ENCODE data around the gene BICC1. TPM values are rescaled to one million over a fixed set of nuclear protein-coding genes. Genes with fewer than 3 reads are reported as not detected.

The BICC1 gene
- total RNA-seq, 1 donor from 2014 or later = 0.41 TPM

- Histone ChIP-seq H3K4me1 (no peaks in the 10 kb centered on the region), H3K9me3 (ENCODE audit: low read depth) (no peaks in the 10 kb centered on the region), H3K27me3 (no peaks in the 10 kb centered on the region), H3K9ac (no peak overlapping the region), H3K36me3 (no peaks in the 10 kb centered on the region), H3K27ac (no peak overlapping the region), H3K4me3 (no peak overlapping the region), H4K20me1 (ENCODE audit: low read depth) (no peaks in the 10 kb centered on the region), H3K4me2 (no peak overlapping the region), H2AFZ (replicated peaks) (no peak overlapping the region), H3K79me2 (ENCODE audit: low read depth) (no peaks in the 10 kb centered on the region), H3F3A (ENCODE audit: low read depth) (no peaks in the 10 kb centered on the region)
- no peaks in the 10 kb centered on the region for H3K27me3 Mint-ChIP-seq (ENCODE audit: insufficient read depth, low read depth)
- H3K4me1 Mint-ChIP-seq = no peaks in the 10 kb centered on the region
- TF ChIP-seq EZH2phosphoT487 (IDR thresholded peaks at IDR 0.05) = no peak
- TF ChIP-seq EZH2 (IDR thresholded peaks at IDR 0.05) = no peak
- TF ChIP-seq, protein P1, sequence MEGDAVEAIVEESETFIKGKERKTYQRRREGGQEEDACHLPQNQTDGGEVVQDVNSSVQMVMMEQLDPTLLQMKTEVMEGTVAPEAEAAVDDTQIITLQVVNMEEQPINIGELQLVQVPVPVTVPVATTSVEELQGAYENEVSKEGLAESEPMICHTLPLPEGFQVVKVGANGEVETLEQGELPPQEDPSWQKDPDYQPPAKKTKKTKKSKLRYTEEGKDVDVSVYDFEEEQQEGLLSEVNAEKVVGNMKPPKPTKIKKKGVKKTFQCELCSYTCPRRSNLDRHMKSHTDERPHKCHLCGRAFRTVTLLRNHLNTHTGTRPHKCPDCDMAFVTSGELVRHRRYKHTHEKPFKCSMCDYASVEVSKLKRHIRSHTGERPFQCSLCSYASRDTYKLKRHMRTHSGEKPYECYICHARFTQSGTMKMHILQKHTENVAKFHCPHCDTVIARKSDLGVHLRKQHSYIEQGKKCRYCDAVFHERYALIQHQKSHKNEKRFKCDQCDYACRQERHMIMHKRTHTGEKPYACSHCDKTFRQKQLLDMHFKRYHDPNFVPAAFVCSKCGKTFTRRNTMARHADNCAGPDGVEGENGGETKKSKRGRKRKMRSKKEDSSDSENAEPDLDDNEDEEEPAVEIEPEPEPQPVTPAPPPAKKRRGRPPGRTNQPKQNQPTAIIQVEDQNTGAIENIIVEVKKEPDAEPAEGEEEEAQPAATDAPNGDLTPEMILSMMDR (IDR thresholded peaks at IDR 0.05) = no peak
- H3K9me3 Mint-ChIP-seq = no peaks in the 10 kb centered on the region
- no peak overlapping the region for H3K4me3 Mint-ChIP-seq
- no peak for DNase-seq (ENCODE audit: low spot score)
- H3K36me3 Mint-ChIP-seq = no peaks in the 10 kb centered on the region
- H3K27ac Mint-ChIP-seq = no peak overlapping the region
Observed at GRCh38 chr10:58651742-58652141, 139.1 kb downstream of the BICC1 start.

DNA sequence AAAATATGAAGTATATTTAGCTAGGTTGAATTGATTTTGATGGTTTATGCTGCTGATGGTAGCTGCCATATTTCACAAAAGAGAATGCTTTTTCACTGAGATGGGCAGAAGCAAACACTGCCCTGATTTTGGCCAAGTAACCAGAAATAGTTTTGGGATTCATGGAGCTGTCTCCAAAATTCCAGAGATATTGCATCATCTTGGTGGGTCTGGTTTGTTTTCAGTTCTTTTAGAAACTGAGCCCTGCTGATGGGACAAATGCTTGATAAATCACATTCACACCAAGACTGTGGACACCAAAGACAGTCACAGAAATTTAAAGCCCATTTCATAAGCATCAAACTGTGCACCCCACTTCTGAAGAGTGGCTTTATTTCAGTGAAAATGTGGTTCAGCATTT lies 140.5 kb downstream of the BICC1 start:
- Mint-ChIP-seq H3K27ac (no peak overlapping the region), H3K27me3 (ENCODE audit: insufficient read depth, low read depth) (no peaks in the 10 kb centered on the region), H3K4me3 (no peak overlapping the region), H3K36me3 (no peaks in the 10 kb centered on the region), H3K4me1 (no peaks in the 10 kb centered on the region), H3K9me3 (no peaks in the 10 kb centered on the region)
- no peaks in the 10 kb centered on the region for H3K27me3 ChIP-seq
- no peak for DNase-seq (ENCODE audit: low spot score)
- no peak overlapping the region for H3K9ac ChIP-seq
- no peak overlapping the region for H3K4me2 ChIP-seq
- no peaks in the 10 kb centered on the region for H3K79me2 ChIP-seq (ENCODE audit: low read depth)
- H3K4me3 ChIP-seq = no peak overlapping the region
- TF ChIP-seq EZH2 (IDR thresholded peaks at IDR 0.05) = no peak
- TF ChIP-seq, protein P1 (IDR thresholded peaks at IDR 0.05) = no peak
- no peak for TF ChIP-seq EZH2phosphoT487 (IDR thresholded peaks at IDR 0.05)
- no peaks in the 10 kb centered on the region for H3K9me3 ChIP-seq (ENCODE audit: low read depth)
- no peak overlapping the region for H2AFZ ChIP-seq (replicated peaks)
- H3K27ac ChIP-seq = no peak overlapping the region
- H3K4me1 ChIP-seq = no peaks in the 10 kb centered on the region
- H4K20me1 ChIP-seq (ENCODE audit: low read depth) = no peaks in the 10 kb centered on the region
- H3F3A ChIP-seq (ENCODE audit: low read depth) = no peaks in the 10 kb centered on the region
- no peaks in the 10 kb centered on the region for H3K36me3 ChIP-seq

DNA sequence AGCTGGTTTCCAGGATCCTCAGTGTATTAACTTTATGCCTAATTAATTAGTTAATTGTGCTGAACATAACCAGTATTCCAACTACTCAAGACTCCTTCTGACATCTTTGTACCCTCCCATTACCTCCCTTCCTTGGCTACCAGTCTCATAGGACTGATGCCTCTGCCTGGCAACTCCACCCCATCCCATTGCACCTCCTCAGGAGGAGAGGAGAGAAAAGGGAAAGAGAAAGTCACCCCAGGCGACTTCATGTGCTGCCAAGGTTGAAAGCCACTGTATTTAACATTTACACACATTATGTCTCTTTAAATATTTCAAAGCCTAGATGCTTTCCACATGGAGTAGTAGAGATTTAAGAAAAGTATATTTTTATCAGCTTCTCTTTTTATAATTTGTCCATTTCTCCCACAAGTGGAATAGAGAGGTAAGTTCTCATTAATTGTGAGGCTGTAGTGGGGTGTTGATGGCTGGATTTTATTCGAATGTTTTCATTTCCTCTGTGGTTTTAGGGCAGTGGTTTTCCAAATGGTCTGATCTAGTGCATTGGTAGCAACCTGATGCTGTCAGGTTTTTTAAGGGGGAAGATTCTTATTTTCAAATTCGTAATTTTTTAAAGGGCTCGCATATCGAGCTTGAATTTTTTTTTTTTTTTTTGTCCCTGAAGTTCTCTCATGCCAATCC lies 148.0 kb downstream of the BICC1 start:
- Histone ChIP-seq H2AFZ (replicated peaks) (no peak overlapping the region), H3K79me2 (ENCODE audit: low read depth) (no peaks in the 10 kb centered on the region), H3K27me3 (no peaks in the 10 kb centered on the region), H3K4me3 (no peak overlapping the region), H4K20me1 (ENCODE audit: low read depth) (no peaks in the 10 kb centered on the region), H3K36me3 (no peaks in the 10 kb centered on the region), H3K27ac (no peak overlapping the region), H3K4me1 (no peaks in the 10 kb centered on the region), H3K9me3 (ENCODE audit: low read depth) (peaks cover 16% of the 10 kb centered on the region), H3K4me2 (no peak overlapping the region), H3F3A (ENCODE audit: low read depth) (no peaks in the 10 kb centered on the region), H3K9ac (no peak overlapping the region)
- Mint-ChIP-seq H3K27ac (no peak overlapping the region), H3K4me1 (no peaks in the 10 kb centered on the region), H3K36me3 (peaks cover 3% of the 10 kb centered on the region), H3K9me3 (peaks cover 18% of the 10 kb centered on the region), H3K4me3 (no peak overlapping the region), H3K27me3 (ENCODE audit: insufficient read depth, low read depth) (no peaks in the 10 kb centered on the region)
- DNase-seq (ENCODE audit: low spot score) = no peak
- TF ChIP-seq EZH2phosphoT487 (IDR thresholded peaks at IDR 0.05) (no peak), EZH2 (IDR thresholded peaks at IDR 0.05) (no peak)
- TF ChIP-seq, protein P1 (IDR thresholded peaks at IDR 0.05) = no peak
